Measurements from ENCODE around the gene BICD2.
"Not testable (repeated sequence)": the region's sequence is repeated elsewhere in the genome, so short reads cannot be mapped to it uniquely, and the experiment has no call there.

The BICD2 gene

GRCh38 chr9:92769990-92770359, 5.3 kb upstream of the BICD2 start:
- DNase-seq = no peak

- no peak for DNase-seq
Observed at GRCh38 chr9:92769286-92769685, 4.7 kb upstream of the BICD2 start.

GRCh38 chr9:92768816-92769215, 4.2 kb upstream of the BICD2 start:
- DNase-seq = not testable (repeated sequence)

GRCh38 chr9:92767066-92768054, 2.7 kb upstream of the BICD2 start:
- DNase-seq = no peak

- peak; percentile 99 for DNase-seq
Observed at GRCh38 chr9:92764988-92765936, 629 bp upstream of the BICD2 start.

- peak; percentile 48 for DNase-seq
Observed at GRCh38 chr9:92763721-92764380, 782 bp downstream of the BICD2 start.

GRCh38 chr9:92762781-92763708, 1.6 kb downstream of the BICD2 start:
- no peak for DNase-seq

GRCh38 chr9:92762196-92762595, 2.4 kb downstream of the BICD2 start:
- DNase-seq = no peak

- DNase-seq = no peak
Observed at GRCh38 chr9:92761686-92762085, 2.9 kb downstream of the BICD2 start.

GRCh38 chr9:92760494-92760893, 4.1 kb downstream of the BICD2 start:
- DNase-seq = no peak

GRCh38 chr9:92760070-92760469, 4.6 kb downstream of the BICD2 start:
- no peak for DNase-seq

GRCh38 chr9:92759446-92759845, 5.2 kb downstream of the BICD2 start:
- no peak for DNase-seq

- no peak for DNase-seq
Observed at GRCh38 chr9:92756792-92757191, 7.8 kb downstream of the BICD2 start.

- peak; percentile 20 for DNase-seq
Observed at GRCh38 chr9:92754091-92754745, 10.4 kb downstream of the BICD2 start.

- no peak for DNase-seq
Observed at GRCh38 chr9:92752812-92753404, 11.7 kb downstream of the BICD2 start.

- DNase-seq = peak; percentile 86
Observed at GRCh38 chr9:92749934-92750315, 14.7 kb downstream of the BICD2 start.

- peak; percentile 94 for DNase-seq
Observed at GRCh38 chr9:92749071-92749933, 15.3 kb downstream of the BICD2 start.

- no peak for DNase-seq
Observed at GRCh38 chr9:92748233-92748497, 16.5 kb downstream of the BICD2 start.

GRCh38 chr9:92747459-92748232, 17.0 kb downstream of the BICD2 start:
- DNase-seq = no peak
